ENCODE measurements around the gene ITGA2. TPM values are rescaled to one million over a fixed set of nuclear protein-coding genes. Genes with fewer than 3 reads are reported as not detected.
A peak's percentile ranks its signal among the peaks of the same experiment; 100 is the strongest.

ITGA2 gene
- total and polyA plus RNA-seq, 2 donors: 3.5 to 4.1 TPM

DNA sequence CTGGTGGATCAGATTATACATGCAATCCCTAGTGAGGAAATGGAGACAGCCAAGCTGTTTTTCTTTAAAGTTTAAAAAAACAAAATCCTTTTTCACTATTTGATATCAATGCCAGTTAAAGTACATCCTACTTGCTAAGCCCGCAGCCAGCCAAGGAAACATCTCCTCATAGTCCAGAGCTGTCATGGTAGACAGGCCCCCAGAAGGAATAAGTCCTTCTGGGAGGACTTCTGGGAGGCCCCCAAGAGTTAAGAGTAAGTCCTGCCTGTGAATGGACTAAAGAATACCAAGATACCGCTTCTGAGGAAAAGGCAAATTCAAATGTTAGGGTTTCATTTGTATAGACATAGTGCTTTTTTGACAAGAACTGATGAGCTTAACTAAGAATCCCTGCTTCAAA lies 82.1 kb downstream of the ITGA2 start:
- H3K27me3 ChIP-seq (ENCODE audit: control insufficient read depth in 2 of 2, insufficient read depth in 1 of 2, low read length in 1 of 2): no peaks in the 10 kb centered on the region
- 98% methylated on average over 2 of the region's 2 CpGs for WGBS

GRCh38 chr5:53071738-53072137 lies 82.6 kb downstream of the ITGA2 start:
- Histone ChIP-seq H3K27me3 (ENCODE audit: control insufficient read depth in 2 of 2, insufficient read depth in 1 of 2, low read length in 1 of 2) (no peaks in the 10 kb centered on the region), H3K9me3 (ENCODE audit: control insufficient read depth in 2 of 2, insufficient read depth in 1 of 2, low read length in 1 of 2) (no peaks in the 10 kb centered on the region), H3K27ac (ENCODE audit: low read depth in 1 of 2, low read length in 1 of 2) (no peak overlapping the region), H3K4me3 (ENCODE audit: low read length in 2 of 2) (no peak overlapping the region), H3K4me1 (ENCODE audit: control insufficient read depth in 2 of 2, insufficient read depth in 2 of 2, low read length in 2 of 2) (no peaks in the 10 kb centered on the region), H3K36me3 (ENCODE audit: control insufficient read depth in 2 of 2, insufficient read depth in 2 of 2, low read length in 1 of 2) (no peaks in the 10 kb centered on the region)
- 97% methylated on average over 2 of the region's 2 CpGs for WGBS
- DNase-seq (ENCODE audit: low read depth in 6 of 9, low spot score in 9 of 9): no peak

More for the DNA sequence above, 82.1 kb downstream of the ITGA2 start:
- no peaks in the 10 kb centered on the region for H3K36me3 ChIP-seq (ENCODE audit: control insufficient read depth in 2 of 2, insufficient read depth in 2 of 2, low read length in 1 of 2)
- H3K27ac ChIP-seq (ENCODE audit: low read depth in 1 of 2, low read length in 1 of 2): no peak overlapping the region
- no peaks in the 10 kb centered on the region for H3K9me3 ChIP-seq (ENCODE audit: control insufficient read depth in 2 of 2, insufficient read depth in 1 of 2, low read length in 1 of 2)
- no peak for DNase-seq (ENCODE audit: low read depth in 6 of 9, low spot score in 9 of 9)
- no peaks in the 10 kb centered on the region for H3K4me1 ChIP-seq (ENCODE audit: control insufficient read depth in 2 of 2, insufficient read depth in 2 of 2, low read length in 2 of 2)
- H3K4me3 ChIP-seq (ENCODE audit: low read length in 2 of 2): no peak overlapping the region

GRCh38 chr5:53073348-53073747 lies 84.2 kb downstream of the ITGA2 start:
- H3K4me1 ChIP-seq (ENCODE audit: control insufficient read depth in 2 of 2, insufficient read depth in 2 of 2, low read length in 2 of 2): no peaks in the 10 kb centered on the region
- no peak for DNase-seq (ENCODE audit: low read depth in 6 of 9, low spot score in 9 of 9)
- no peaks in the 10 kb centered on the region for H3K36me3 ChIP-seq (ENCODE audit: control insufficient read depth in 2 of 2, insufficient read depth in 2 of 2, low read length in 1 of 2)
- 91% methylated on average over 2 of the region's 2 CpGs for WGBS
- H3K27ac ChIP-seq (ENCODE audit: low read depth in 1 of 2, low read length in 1 of 2): no peak overlapping the region
- no peaks in the 10 kb centered on the region for H3K27me3 ChIP-seq (ENCODE audit: control insufficient read depth in 2 of 2, insufficient read depth in 1 of 2, low read length in 1 of 2)
- no peak overlapping the region for H3K4me3 ChIP-seq (ENCODE audit: low read length in 2 of 2)
- H3K9me3 ChIP-seq (ENCODE audit: control insufficient read depth in 2 of 2, insufficient read depth in 1 of 2, low read length in 1 of 2): no peaks in the 10 kb centered on the region

GRCh38 chr5:53076014-53076583 lies 86.9 kb downstream of the ITGA2 start:
- WGBS: 96% methylated on average over 2 of the region's 2 CpGs

DNA sequence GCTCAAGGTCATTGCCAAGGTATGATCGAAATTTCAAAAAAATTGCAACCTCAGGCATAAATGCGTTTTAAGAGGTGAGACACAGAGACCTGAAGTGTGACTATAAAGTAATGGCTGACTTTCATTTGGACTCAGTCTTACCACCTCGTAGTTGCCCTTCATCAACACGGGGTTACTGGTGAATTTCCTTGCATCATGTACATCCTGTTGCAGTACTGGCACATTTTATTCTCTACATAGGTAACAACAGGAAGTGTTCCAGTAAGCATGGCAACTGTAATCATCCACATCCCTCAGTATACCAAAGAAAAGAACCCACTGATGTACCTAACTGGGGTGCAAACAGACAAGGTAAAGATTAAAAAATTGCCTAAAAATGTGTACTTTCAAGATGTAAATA lies 91.1 kb downstream of the ITGA2 start:
- Histone ChIP-seq H3K27ac (ENCODE audit: low read depth in 1 of 2, low read length in 1 of 2) (no peak overlapping the region), H3K4me1 (ENCODE audit: control insufficient read depth in 2 of 2, insufficient read depth in 2 of 2, low read length in 2 of 2) (peaks cover 0 to 8% of the 10 kb centered on the region in 2 donors), H3K4me3 (ENCODE audit: low read length in 2 of 2) (no peak overlapping the region), H3K36me3 (ENCODE audit: control insufficient read depth in 2 of 2, insufficient read depth in 2 of 2, low read length in 1 of 2) (no peaks in the 10 kb centered on the region), H3K27me3 (ENCODE audit: control insufficient read depth in 2 of 2, insufficient read depth in 1 of 2, low read length in 1 of 2) (no peaks in the 10 kb centered on the region), H3K9me3 (ENCODE audit: control insufficient read depth in 2 of 2, insufficient read depth in 1 of 2, low read length in 1 of 2) (no peaks in the 10 kb centered on the region)
- DNase-seq (ENCODE audit: low read depth in 6 of 9, low spot score in 9 of 9): peak in 1 of 9 donors; percentile 25
- 88% methylated on average over 4 of the region's 4 CpGs for WGBS

More at GRCh38 chr5:53076014-53076583, 86.9 kb downstream of the ITGA2 start:
- H3K27ac ChIP-seq (ENCODE audit: low read depth in 1 of 2, low read length in 1 of 2): peak overlapping the region in 1 of 2 donors; percentile 21
- no peak for DNase-seq (ENCODE audit: low read depth in 6 of 9, low spot score in 9 of 9)
- no peak overlapping the region for H3K4me3 ChIP-seq (ENCODE audit: low read length in 2 of 2)
- H3K36me3 ChIP-seq (ENCODE audit: control insufficient read depth in 2 of 2, insufficient read depth in 2 of 2, low read length in 1 of 2): no peaks in the 10 kb centered on the region
- H3K27me3 ChIP-seq (ENCODE audit: control insufficient read depth in 2 of 2, insufficient read depth in 1 of 2, low read length in 1 of 2): no peaks in the 10 kb centered on the region
- no peaks in the 10 kb centered on the region for H3K4me1 ChIP-seq (ENCODE audit: control insufficient read depth in 2 of 2, insufficient read depth in 2 of 2, low read length in 2 of 2)
- H3K9me3 ChIP-seq (ENCODE audit: control insufficient read depth in 2 of 2, insufficient read depth in 1 of 2, low read length in 1 of 2): no peaks in the 10 kb centered on the region

DNA sequence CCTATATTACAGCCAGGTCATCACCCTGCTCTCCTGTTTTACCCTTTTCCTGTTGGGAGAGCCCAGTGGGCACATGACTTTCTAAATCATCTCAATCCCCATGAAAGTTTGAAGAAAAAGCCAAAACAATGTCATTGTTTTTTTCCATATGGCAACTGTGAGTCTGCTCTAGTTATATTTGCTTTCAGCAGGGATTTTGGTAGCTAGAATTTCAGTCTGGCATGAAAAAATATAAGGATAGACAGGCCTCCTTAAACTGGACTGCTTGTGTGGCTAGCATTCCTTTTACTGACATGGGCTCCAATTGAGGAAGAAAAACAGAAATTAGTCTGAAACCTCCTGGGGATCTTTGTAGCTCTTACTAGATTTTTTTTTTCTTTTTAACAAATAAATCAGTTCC lies 94.8 kb downstream of the ITGA2 start:
- Histone ChIP-seq H3K27ac (ENCODE audit: low read depth in 1 of 2, low read length in 1 of 2) (no peak overlapping the region), H3K9me3 (ENCODE audit: control insufficient read depth in 2 of 2, insufficient read depth in 1 of 2, low read length in 1 of 2) (no peaks in the 10 kb centered on the region), H3K4me3 (ENCODE audit: low read length in 2 of 2) (no peak overlapping the region), H3K36me3 (ENCODE audit: control insufficient read depth in 2 of 2, insufficient read depth in 2 of 2, low read length in 1 of 2) (no peaks in the 10 kb centered on the region), H3K27me3 (ENCODE audit: control insufficient read depth in 2 of 2, insufficient read depth in 1 of 2, low read length in 1 of 2) (no peaks in the 10 kb centered on the region), H3K4me1 (ENCODE audit: control insufficient read depth in 2 of 2, insufficient read depth in 2 of 2, low read length in 2 of 2) (peaks cover 0 to 8% of the 10 kb centered on the region in 2 donors)
- no peak for DNase-seq (ENCODE audit: low read depth in 6 of 9, low spot score in 9 of 9)

DNA sequence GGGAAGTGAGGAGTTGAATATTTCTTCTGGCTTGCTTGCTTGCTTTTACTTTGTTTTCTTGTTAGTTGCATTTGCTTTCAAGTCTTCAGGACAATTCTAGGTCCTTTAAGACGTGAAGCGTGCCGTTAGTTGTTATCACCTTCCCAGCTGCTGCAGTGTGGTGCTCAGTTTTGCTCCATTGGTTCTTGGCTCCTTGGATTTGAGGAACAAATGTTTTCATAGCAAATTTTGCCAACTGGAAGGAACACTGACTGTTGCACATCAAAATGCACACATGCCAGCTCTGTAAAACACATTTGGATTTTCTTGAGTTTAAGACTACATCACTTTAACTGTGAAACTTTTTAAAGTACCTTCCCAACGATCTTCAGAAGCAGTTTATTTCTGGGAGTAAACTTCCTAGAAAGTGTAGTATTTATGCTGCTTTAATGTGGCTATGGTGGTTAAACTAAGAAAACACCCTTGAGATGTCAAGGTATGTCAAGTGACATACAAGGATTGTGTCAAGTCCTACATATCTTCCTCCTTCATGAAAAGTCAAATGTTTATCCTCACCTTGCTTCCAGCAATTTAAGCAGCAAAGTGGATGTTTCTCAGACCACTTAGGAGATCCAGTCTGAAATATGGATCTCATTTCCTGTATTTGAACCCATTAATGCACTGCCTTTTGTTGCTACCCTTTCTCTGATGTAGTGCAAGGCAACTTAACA lies 95.5 kb downstream of the ITGA2 start:
- Histone ChIP-seq H3K4me3 (ENCODE audit: low read length in 2 of 2) (no peak overlapping the region), H3K4me1 (ENCODE audit: control insufficient read depth in 2 of 2, insufficient read depth in 2 of 2, low read length in 2 of 2) (peaks cover 5 to 8% of the 10 kb centered on the region in 2 donors), H3K36me3 (ENCODE audit: control insufficient read depth in 2 of 2, insufficient read depth in 2 of 2, low read length in 1 of 2) (no peaks in the 10 kb centered on the region), H3K9me3 (ENCODE audit: control insufficient read depth in 2 of 2, insufficient read depth in 1 of 2, low read length in 1 of 2) (no peaks in the 10 kb centered on the region), H3K27me3 (ENCODE audit: control insufficient read depth in 2 of 2, insufficient read depth in 1 of 2, low read length in 1 of 2) (no peaks in the 10 kb centered on the region), H3K27ac (ENCODE audit: low read depth in 1 of 2, low read length in 1 of 2) (no peak overlapping the region)
- DNase-seq (ENCODE audit: low read depth in 6 of 9, low spot score in 9 of 9): peak in 1 of 9 donors; percentile 34
- 52% methylated on average over 4 of the region's 4 CpGs for WGBS

DNA sequence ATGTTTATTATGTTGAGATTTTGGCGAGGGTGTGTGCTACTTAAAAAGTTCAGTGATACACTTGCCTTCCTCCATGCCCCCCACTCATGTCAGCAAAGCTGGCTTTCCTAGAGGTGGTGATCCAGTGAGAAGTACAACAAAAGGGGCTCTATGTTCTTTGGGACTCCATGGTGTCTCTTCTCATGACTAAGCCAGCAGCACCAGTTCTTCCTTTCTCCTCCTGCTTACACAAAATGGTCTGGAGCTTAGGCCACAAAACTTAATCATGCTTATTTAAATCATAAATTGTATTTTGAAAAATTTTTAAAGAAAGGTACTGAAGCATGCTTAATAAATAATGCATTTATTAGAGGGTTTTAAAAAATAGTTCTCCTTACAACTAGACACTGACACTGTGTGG lies 98.0 kb downstream of the ITGA2 start:
- Histone ChIP-seq H3K4me3 (ENCODE audit: low read length in 2 of 2) (no peak overlapping the region), H3K9me3 (ENCODE audit: control insufficient read depth in 2 of 2, insufficient read depth in 1 of 2, low read length in 1 of 2) (no peaks in the 10 kb centered on the region), H3K36me3 (ENCODE audit: control insufficient read depth in 2 of 2, insufficient read depth in 2 of 2, low read length in 1 of 2) (no peaks in the 10 kb centered on the region), H3K27ac (ENCODE audit: low read depth in 1 of 2, low read length in 1 of 2) (no peak overlapping the region), H3K4me1 (ENCODE audit: control insufficient read depth in 2 of 2, insufficient read depth in 2 of 2, low read length in 2 of 2) (peaks cover 7 to 8% of the 10 kb centered on the region in 2 donors), H3K27me3 (ENCODE audit: control insufficient read depth in 2 of 2, insufficient read depth in 1 of 2, low read length in 1 of 2) (no peaks in the 10 kb centered on the region)
- WGBS: 98% methylated on average over 1 of the region's 1 CpG
- no peak for DNase-seq (ENCODE audit: low read depth in 6 of 9, low spot score in 9 of 9)

DNA sequence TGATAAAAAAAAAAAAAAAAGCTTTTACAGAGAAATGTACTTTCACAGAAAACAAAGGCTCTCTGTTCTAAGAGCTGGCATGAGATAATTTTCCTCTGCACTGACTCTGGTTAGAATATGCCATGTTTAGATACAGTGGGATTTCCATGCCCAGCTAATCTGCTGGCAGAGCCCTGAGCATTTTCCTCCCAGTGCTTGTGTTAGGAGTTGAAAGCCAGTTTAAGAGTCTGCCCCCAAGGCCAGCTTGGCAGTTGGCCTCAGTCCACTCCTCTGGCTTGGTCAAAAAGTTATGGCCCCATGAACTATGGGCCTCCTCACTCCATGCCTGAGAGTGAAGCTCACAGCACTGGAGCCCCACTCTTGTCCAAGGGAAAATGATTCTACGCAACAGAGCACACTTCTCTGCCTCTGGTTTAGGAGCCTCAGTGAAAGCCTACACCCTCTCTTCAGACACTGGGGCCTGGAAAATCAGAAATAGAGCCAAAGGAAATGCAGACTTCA lies 98.5 kb downstream of the ITGA2 start:
- 100% methylated on average over 1 of the region's 1 CpG for WGBS
- H3K27ac ChIP-seq (ENCODE audit: low read depth in 1 of 2, low read length in 1 of 2): no peak overlapping the region
- H3K4me1 ChIP-seq (ENCODE audit: control insufficient read depth in 2 of 2, insufficient read depth in 2 of 2, low read length in 2 of 2): peaks cover 7 to 8% of the 10 kb centered on the region in 2 donors
- no peaks in the 10 kb centered on the region for H3K36me3 ChIP-seq (ENCODE audit: control insufficient read depth in 2 of 2, insufficient read depth in 2 of 2, low read length in 1 of 2)
- H3K27me3 ChIP-seq (ENCODE audit: control insufficient read depth in 2 of 2, insufficient read depth in 1 of 2, low read length in 1 of 2): no peaks in the 10 kb centered on the region
- no peak for DNase-seq (ENCODE audit: low read depth in 6 of 9, low spot score in 9 of 9)
- H3K4me3 ChIP-seq (ENCODE audit: low read length in 2 of 2): no peak overlapping the region
- H3K9me3 ChIP-seq (ENCODE audit: control insufficient read depth in 2 of 2, insufficient read depth in 1 of 2, low read length in 1 of 2): no peaks in the 10 kb centered on the region

Measured in thymus (tissue), 11 donors.